MM.1S (cell line): ENCODE measurements around the gene ATAD3C.
"Not testable (repeated sequence)": the region's sequence is repeated elsewhere in the genome, so short reads cannot be mapped to it uniquely, and the experiment has no call there.

Experiments
- DNase-seq: peaks from one replicate; pipeline ENCODE4 v3.0.0-alpha.2; 2015
- H2AFZ ChIP-seq: fragments of 300-600 bp; sonication (generic); 2 replicates; pipeline ENCODE4 v1.6.0; 2016; ENCODE audit warnings: antibody characterized with exemption, low read length
- H3F3A ChIP-seq: fragments of 300-600 bp; sonication (generic); 2 replicates; pipeline ENCODE4 v1.6.1; 2016; ENCODE audit warnings: mild to moderate bottlenecking, antibody characterized with exemption, low read length, moderate library complexity, mixed read lengths; ENCODE audit not compliant: insufficient read depth
- H3K27ac ChIP-seq: fragments of 300-600 bp; sonication (generic); 2 replicates; pipeline ENCODE4 v1.5.1; 2016; ENCODE audit warnings: mild to moderate bottlenecking, low read length
- H3K27me3 ChIP-seq: fragments of 300-600 bp; sonication (generic); replicated peaks from 2 replicates; pipeline ENCODE4 v1.6.0; 2016; ENCODE audit warnings: low read length; ENCODE audit not compliant: insufficient read depth
- H3K36me3 ChIP-seq: fragments of 300-600 bp; sonication (generic); replicated peaks from 2 replicates; pipeline ENCODE4 v1.6.1; 2016; ENCODE audit warnings: mild to moderate bottlenecking, low read length, mixed read lengths; ENCODE audit not compliant: insufficient read depth
- H3K4me1 ChIP-seq: fragments of 300-600 bp; sonication (generic); 2 replicates; pipeline ENCODE4 v1.6.1; 2016; ENCODE audit warnings: low read length, mixed read lengths
- H3K4me2 ChIP-seq: fragments of 300-600 bp; sonication (generic); 2 replicates; pipeline ENCODE4 v1.6.0; 2016; ENCODE audit warnings: low read depth, low read length
- H3K4me3 ChIP-seq: fragments of 300-600 bp; sonication (generic); 2 replicates; pipeline ENCODE4 v1.5.1; 2016; ENCODE audit warnings: low read length, mixed read lengths
- H3K79me2 ChIP-seq: fragments of 300-600 bp; sonication (generic); 2 replicates; pipeline ENCODE4 v1.6.1; 2016; ENCODE audit warnings: mixed run types, low read length, mixed read lengths
- H3K9ac ChIP-seq: fragments of 300-600 bp; sonication (generic); 2 replicates; pipeline ENCODE4 v1.6.1; 2016; ENCODE audit warnings: low read length, mixed read lengths
- H3K9me2 ChIP-seq: fragments of 300-600 bp; sonication (generic); replicated peaks from 2 replicates; pipeline ENCODE4 v1.6.1; 2016; ENCODE audit warnings: mild to moderate bottlenecking, low read length, mixed read lengths; ENCODE audit not compliant: insufficient read depth
- H3K9me3 ChIP-seq: fragments of 300-600 bp; sonication (generic); replicated peaks from 2 replicates; pipeline ENCODE4 v1.6.1; 2016; ENCODE audit warnings: mild to moderate bottlenecking, low read length, mixed read lengths; ENCODE audit not compliant: insufficient read depth
- H4K20me1 ChIP-seq: fragments of 300-600 bp; sonication (generic); 2 replicates; pipeline ENCODE4 v1.6.1; 2016; ENCODE audit warnings: mild to moderate bottlenecking, low read length, moderate library complexity, mixed read lengths; ENCODE audit not compliant: insufficient read depth
- EZH2 ChIP-seq: fragments of 300-600 bp; sonication (generic); optimal IDR thresholded peaks from 2 replicates; pipeline ENCODE3; 2017; ENCODE audit warnings: low read depth, mild to moderate bottlenecking, antibody characterized with exemption, low read length, mixed read lengths
- EZH2phosphoT487 ChIP-seq: fragments of 300-600 bp; sonication (generic); IDR thresholded peaks from 2 replicates; pipeline ENCODE4 v1.6.1; 2018; ENCODE audit warnings: antibody characterized with exemption, low read length
- TF ChIP-seq, protein P1 (sequence below): fragments of 300-600 bp; sonication (generic); IDR thresholded peaks from 2 replicates; pipeline ENCODE4 v1.5.1; 2016; ENCODE audit warnings: antibody characterized with exemption, low read length, mixed read lengths

The ATAD3C gene

DNA sequence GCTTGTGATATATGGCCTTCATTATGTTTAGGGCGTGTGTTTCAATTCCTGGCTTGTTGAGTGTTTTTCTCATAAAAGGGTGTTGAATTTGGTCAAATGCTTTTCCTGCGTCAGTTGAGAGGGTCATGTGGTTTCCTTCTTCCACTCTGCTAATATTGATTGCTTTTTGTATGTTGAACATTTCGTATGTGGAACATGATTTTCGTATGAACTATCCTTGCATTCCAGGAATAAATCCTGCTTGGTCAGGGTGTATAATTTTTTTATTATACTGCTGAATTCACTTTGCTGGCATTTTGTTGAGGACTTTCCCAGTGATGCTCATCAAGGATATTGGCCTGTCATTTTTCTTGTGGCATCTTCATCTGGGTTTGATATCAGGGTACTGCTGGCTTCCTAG lies 57.8 kb downstream of the ATAD3C start:
- H3K9me3 ChIP-seq, result no peaks in the 10 kb centered on the region
- H3K9ac ChIP-seq, result no peak overlapping the region
- H3K4me3 ChIP-seq, result no peak overlapping the region
- H3K27me3 ChIP-seq, result no peaks in the 10 kb centered on the region
- DNase-seq, result no peak
- H3K79me2 ChIP-seq, result no peaks in the 10 kb centered on the region
- H3K4me2 ChIP-seq, result no peak overlapping the region
- no peak overlapping the region for H2AFZ ChIP-seq
- H3K36me3 ChIP-seq, result no peaks in the 10 kb centered on the region
- no peaks in the 10 kb centered on the region for H4K20me1 ChIP-seq
- TF ChIP-seq, protein P1, sequence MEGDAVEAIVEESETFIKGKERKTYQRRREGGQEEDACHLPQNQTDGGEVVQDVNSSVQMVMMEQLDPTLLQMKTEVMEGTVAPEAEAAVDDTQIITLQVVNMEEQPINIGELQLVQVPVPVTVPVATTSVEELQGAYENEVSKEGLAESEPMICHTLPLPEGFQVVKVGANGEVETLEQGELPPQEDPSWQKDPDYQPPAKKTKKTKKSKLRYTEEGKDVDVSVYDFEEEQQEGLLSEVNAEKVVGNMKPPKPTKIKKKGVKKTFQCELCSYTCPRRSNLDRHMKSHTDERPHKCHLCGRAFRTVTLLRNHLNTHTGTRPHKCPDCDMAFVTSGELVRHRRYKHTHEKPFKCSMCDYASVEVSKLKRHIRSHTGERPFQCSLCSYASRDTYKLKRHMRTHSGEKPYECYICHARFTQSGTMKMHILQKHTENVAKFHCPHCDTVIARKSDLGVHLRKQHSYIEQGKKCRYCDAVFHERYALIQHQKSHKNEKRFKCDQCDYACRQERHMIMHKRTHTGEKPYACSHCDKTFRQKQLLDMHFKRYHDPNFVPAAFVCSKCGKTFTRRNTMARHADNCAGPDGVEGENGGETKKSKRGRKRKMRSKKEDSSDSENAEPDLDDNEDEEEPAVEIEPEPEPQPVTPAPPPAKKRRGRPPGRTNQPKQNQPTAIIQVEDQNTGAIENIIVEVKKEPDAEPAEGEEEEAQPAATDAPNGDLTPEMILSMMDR, result no peak
- TF ChIP-seq EZH2 (no peak), EZH2phosphoT487 (no peak)
- H3F3A ChIP-seq, result peaks cover 21% of the 10 kb centered on the region
- H3K9me2 ChIP-seq, result no peaks in the 10 kb centered on the region
- no peak overlapping the region for H3K27ac ChIP-seq
- H3K4me1 ChIP-seq, result peaks cover 3% of the 10 kb centered on the region

GRCh38 chr1:1508775-1509464 lies 59.4 kb downstream of the ATAD3C start:
- H3K27ac ChIP-seq, H3K9me2 ChIP-seq, H3K79me2 ChIP-seq, H3K27me3 ChIP-seq, H3K9me3 ChIP-seq, H3K9ac ChIP-seq, H2AFZ ChIP-seq, DNase-seq, H3K4me1 ChIP-seq, H3K4me3 ChIP-seq, H4K20me1 ChIP-seq, H3K4me2 ChIP-seq, H3K36me3 ChIP-seq: not testable (repeated sequence)
- peaks cover 21% of the 10 kb centered on the region for H3F3A ChIP-seq

DNA sequence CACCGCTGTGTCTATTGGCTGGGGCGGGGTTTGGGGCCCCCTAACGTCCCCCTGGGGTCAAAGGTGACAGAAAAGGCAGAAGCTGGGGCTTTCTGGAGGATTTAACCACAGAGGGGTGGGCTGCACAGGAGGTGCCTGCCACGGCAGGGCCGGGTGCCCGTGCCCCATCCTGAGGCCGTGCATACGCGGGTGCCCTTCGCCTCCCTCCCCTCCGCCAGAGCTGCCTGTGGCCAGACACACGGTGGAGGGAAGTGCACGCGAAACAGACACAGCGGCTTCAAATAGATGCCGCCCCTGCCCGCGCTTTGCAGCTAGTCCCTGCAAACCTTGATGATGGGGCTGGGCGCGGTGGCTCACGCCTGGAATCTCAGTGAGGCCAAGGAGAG lies 60.0 kb downstream of the ATAD3C start:
- H3K4me2 ChIP-seq, H3K27me3 ChIP-seq, H3K9ac ChIP-seq, DNase-seq, H3K9me2 ChIP-seq, H2AFZ ChIP-seq, H3K4me3 ChIP-seq, H3K4me1 ChIP-seq, H4K20me1 ChIP-seq, H3K27ac ChIP-seq, H3K36me3 ChIP-seq, H3K9me3 ChIP-seq: not testable (repeated sequence)
- peaks cover 17% of the 10 kb centered on the region for H3F3A ChIP-seq
- H3K79me2 ChIP-seq, result peaks cover 12% of the 10 kb centered on the region

GRCh38 chr1:1510912-1511532 lies 61.5 kb downstream of the ATAD3C start:
- Histone ChIP-seq H3K9ac (peak overlapping the region; percentile 97), H3K4me3 (peak overlapping the region; percentile 90), H3K79me2 (peaks cover 26% of the 10 kb centered on the region), H2AFZ (peak overlapping the region; percentile 57; the same call in 1 of the 2 replicates), H4K20me1 (no peaks in the 10 kb centered on the region), H3F3A (peaks cover 9% of the 10 kb centered on the region; the same call in 1 of the 2 replicates), H3K4me1 (peaks cover under 1% of the 10 kb centered on the region; the same call in 1 of the 2 replicates), H3K9me3 (no peaks in the 10 kb centered on the region), H3K9me2 (no peaks in the 10 kb centered on the region), H3K27me3 (no peaks in the 10 kb centered on the region), H3K4me2 (peak overlapping the region; percentile 83), H3K36me3 (no peaks in the 10 kb centered on the region), H3K27ac (peak overlapping the region; percentile 90)
- TF ChIP-seq EZH2phosphoT487 (no peak), EZH2 (no peak)
- TF ChIP-seq, protein P1, result 0 out of 2 replicates have a peak, but pooled peaks have one; percentile 4
- peak; percentile 65 for DNase-seq
